Osteocyte (in vitro differentiated cells): ENCODE data around the gene MRPS18A. TPM values are rescaled to one million over a fixed set of nuclear protein-coding genes. Genes with fewer than 3 reads are reported as not detected.

ENCODE experiments used
- DNase-seq: peaks from one replicate; pipeline ENCODE4 v3.0.0; 2021; ENCODE audit warnings: mixed read lengths; ENCODE audit not compliant: unreplicated experiment; ENCODE audit errors: extremely low spot score
- H3K27ac Mint-ChIP-seq: one replicate; pipeline ENCODE4 v1.8.0; 2021; ENCODE audit warnings: mild to moderate bottlenecking, mixed read lengths; ENCODE audit not compliant: unreplicated experiment
- H3K27me3 Mint-ChIP-seq: one replicate; pipeline ENCODE4 v1.8.0; 2021; ENCODE audit warnings: mixed read lengths; ENCODE audit not compliant: unreplicated experiment
- H3K36me3 Mint-ChIP-seq: one replicate; pipeline ENCODE4 v1.8.0; 2021; ENCODE audit warnings: mixed read lengths; ENCODE audit not compliant: unreplicated experiment
- H3K4me1 Mint-ChIP-seq: one replicate; pipeline ENCODE4 v1.8.0; 2021; ENCODE audit warnings: mixed read lengths; ENCODE audit not compliant: unreplicated experiment
- H3K4me3 Mint-ChIP-seq: one replicate; pipeline ENCODE4 v1.8.0; 2021; ENCODE audit warnings: mild to moderate bottlenecking, moderate library complexity, mixed read lengths; ENCODE audit not compliant: unreplicated experiment
- H3K9me3 Mint-ChIP-seq: one replicate; pipeline ENCODE4 v1.8.0; 2021; ENCODE audit warnings: mixed read lengths; ENCODE audit not compliant: unreplicated experiment
- CTCF ChIP-seq: fragments of 200-600 bp; sonication (generic); IDR thresholded peaks from 2 replicates; pipeline ENCODE4 v1.5.0; 2021; ENCODE audit warnings: antibody characterized with exemption, mild to moderate bottlenecking, moderate library complexity
- total RNA-seq: library from RNA; stranded (reverse); gene quantifications from 2 replicates; pipeline ENCODE4 v1.2.1, GENCODE V29; 2021

MRPS18A gene
- total RNA-seq, 1 donor from 2014 or later: 37.3 TPM

- H3K27ac Mint-ChIP-seq: no peak overlapping the region
- no peaks in the 10 kb centered on the region for H3K9me3 Mint-ChIP-seq
- no peaks in the 10 kb centered on the region for H3K4me1 Mint-ChIP-seq
- H3K4me3 Mint-ChIP-seq: no peak overlapping the region
- peaks cover 31% of the 10 kb centered on the region for H3K36me3 Mint-ChIP-seq
- no peak for TF ChIP-seq CTCF
- no peaks in the 10 kb centered on the region for H3K27me3 Mint-ChIP-seq
- no peak for DNase-seq
Observed at GRCh38 chr6:43674291-43674690, 13.3 kb downstream of the MRPS18A start.

- no peak overlapping the region for H3K27ac Mint-ChIP-seq
- peaks cover 30% of the 10 kb centered on the region for H3K36me3 Mint-ChIP-seq
- no peak for DNase-seq
- TF ChIP-seq CTCF: no peak
- peaks cover 6% of the 10 kb centered on the region for H3K4me1 Mint-ChIP-seq
- H3K4me3 Mint-ChIP-seq: no peak overlapping the region
- H3K27me3 Mint-ChIP-seq: no peaks in the 10 kb centered on the region
- no peaks in the 10 kb centered on the region for H3K9me3 Mint-ChIP-seq
Observed at GRCh38 chr6:43673444-43674084, 14.0 kb downstream of the MRPS18A start.

GRCh38 chr6:43671801-43672690 is 15.5 kb downstream of the MRPS18A start:
- Mint-ChIP-seq H3K4me3 (no peak overlapping the region), H3K27me3 (no peaks in the 10 kb centered on the region), H3K27ac (no peak overlapping the region), H3K9me3 (no peaks in the 10 kb centered on the region), H3K4me1 (peaks cover 21% of the 10 kb centered on the region), H3K36me3 (peaks cover 23% of the 10 kb centered on the region)
- no peak for DNase-seq
- TF ChIP-seq CTCF: no peak

GRCh38 chr6:43671011-43671800 is 16.4 kb downstream of the MRPS18A start:
- Mint-ChIP-seq H3K36me3 (peaks cover 21% of the 10 kb centered on the region), H3K27ac (no peak overlapping the region)
- no peak for DNase-seq

More at GRCh38 chr6:43671011-43671800, 16.4 kb downstream of the MRPS18A start:
- Mint-ChIP-seq H3K27me3 (no peaks in the 10 kb centered on the region), H3K9me3 (no peaks in the 10 kb centered on the region), H3K4me1 (peaks cover 21% of the 10 kb centered on the region), H3K4me3 (no peak overlapping the region)
- no peak for TF ChIP-seq CTCF
